SHP77 treated with DMSO at 0.1 percent for 48 hours (cell line): ENCODE measurements around the gene SLBP.
"Not testable (repeated sequence)": the region's sequence is repeated elsewhere in the genome, so short reads cannot be mapped to it uniquely, and the experiment has no call there.

Experiments used
- DNase-seq: peaks from one replicate; lab custom pipeline; 2025; lab: John Stamatoyannopoulos, UW

Gene SLBP

DNA sequence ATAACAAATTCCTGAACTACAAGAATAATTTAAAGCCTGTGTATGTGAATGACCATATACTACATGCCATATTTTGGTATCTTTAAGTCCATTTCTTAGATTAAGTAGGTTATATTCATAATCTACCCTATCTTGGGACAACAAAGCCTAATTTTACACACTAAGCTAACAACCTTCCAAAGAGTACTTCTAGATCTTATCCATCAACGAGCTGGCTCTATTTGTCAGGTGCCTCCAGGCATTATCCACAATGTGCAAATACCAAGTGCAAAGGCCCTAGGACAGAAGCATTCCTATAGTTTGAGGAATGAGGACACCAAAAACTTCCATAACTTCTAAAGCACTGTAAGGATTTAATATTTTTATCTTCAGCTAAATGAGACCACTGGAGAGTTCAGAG, 3.5 kb downstream of the SLBP start:
- DNase-seq, result no peak

DNA sequence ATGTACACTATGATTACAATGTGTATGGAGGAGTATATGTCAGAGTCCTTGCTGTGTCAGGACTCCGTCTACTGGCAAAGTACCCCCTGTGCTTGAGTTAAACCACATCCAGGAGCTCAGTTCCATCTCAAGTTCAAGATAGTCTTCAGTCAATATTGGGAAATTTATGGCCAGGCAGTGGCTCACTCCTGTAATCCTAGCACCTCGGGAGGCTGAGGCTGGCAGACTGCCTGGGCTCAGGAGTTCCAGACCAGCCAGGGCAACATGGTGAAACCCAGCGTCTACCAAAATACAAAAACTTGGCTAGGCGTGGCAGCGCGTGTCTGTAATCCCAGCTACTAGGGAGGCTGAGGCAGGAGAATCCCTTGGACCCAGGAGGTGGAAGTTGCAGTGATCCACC, 5.8 kb downstream of the SLBP start:
- DNase-seq, result no peak

DNA sequence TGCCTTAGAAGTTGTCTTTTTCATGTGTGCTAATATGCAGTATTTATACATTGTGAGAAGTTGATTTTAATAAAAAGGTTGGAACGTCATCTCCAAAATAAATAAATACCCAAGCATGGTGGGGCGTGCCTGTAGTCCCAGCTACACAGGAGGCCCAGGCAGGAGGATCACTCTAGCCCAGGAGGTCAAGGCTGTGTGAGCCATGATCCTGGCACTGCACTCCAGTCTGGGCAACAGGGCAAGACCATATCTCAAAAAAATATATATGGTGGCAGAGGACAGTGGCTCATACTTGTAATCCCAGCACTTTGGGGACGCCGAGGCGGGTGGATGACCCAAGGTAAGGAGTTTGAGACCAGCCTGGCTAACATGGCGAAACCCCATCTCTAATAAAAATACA, 6.4 kb downstream of the SLBP start:
- DNase-seq, result no peak

DNA sequence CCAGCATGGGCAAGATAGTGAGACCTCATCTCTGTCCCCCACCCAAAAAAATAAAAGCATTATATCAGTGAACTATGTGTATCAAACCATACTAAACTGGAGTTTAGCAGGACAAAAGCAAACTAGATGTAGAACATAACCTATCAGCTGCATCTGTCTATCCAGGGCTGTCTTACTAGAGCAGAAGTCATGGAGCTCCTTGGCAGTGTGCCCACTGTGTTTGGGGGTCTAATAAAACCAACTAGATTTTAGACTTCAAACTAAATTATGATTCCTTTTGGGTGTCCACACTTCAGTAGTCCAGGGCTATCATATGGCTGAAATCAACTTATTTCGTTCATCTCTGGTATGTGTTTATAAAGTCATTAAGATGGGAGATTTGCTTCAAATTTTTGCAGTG, 8.3 kb downstream of the SLBP start:
- no peak for DNase-seq

DNA sequence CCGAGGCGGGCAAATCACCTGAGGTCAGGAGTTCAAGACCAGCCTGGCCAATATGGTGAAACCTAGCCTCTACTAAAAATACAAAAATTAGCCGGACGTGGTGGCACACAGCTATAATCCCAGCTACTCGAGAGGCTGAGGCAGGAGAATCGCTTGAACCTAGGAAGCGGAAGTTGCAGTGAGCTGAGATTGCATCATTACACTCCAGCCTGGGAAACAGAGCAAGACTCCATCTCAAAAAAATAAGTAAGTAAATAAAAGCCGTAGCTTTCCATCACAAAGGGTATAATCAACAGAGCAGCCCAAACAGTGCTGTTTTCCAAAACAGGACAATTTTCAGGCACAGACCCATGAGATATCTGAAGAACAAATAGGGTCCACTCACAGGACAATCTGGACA, 10.4 kb downstream of the SLBP start:
- not testable (repeated sequence) for DNase-seq

DNA sequence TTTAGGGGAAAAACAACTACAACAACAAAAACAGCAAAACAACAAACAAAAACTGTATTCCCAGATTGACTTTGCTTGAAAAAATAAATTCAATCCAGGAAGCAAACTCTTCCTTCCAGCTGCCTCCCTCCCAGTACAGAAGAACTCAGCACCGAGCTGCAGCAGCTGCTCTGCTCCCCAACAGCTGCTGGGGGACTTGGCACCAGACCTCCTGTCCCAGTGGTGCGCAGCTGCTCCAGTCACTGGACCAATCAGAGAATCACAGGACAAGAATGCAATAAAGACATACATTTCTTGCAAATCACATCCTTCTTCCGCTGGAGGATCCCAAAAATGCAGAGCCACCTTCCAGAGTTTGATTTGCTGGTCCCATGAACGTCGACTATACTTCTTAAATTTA, 16.2 kb downstream of the SLBP start:
- DNase-seq, result no peak

DNA sequence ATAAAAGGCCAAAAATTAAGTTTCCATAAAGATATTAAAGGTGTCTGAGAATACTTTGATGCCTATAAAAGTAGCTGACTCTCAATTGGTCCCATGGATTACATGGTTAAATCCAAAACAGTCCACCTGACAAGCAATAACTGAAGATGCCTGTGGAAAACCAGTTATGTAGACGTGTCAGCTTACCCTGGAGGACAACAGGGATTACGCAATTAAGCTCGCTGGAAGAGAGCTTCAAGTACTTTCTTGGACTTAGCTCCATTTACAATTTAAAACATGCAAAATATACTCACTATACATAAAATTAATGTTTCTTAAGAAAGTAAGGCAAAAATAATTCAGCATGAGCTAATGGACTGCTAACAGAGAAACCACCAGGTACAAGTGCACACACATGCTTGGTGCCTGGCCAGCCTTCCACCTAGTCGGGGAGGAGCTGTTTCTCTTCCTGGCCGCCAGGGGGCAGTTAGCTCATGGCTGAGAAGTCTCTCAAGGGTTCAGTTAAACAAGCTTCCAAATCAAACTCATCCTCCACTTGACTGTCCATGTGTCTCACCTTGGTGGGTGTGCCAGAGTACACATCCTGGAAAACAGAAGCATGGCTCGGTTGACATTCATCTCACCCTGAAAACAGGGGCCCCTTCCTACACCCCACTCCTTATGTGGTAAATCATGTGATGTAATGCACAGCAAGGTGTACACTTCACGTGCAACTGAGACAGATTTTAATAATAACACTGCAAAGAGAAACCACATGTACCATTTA, 18.8 kb downstream of the SLBP start:
- peak; percentile 12 for DNase-seq

DNA sequence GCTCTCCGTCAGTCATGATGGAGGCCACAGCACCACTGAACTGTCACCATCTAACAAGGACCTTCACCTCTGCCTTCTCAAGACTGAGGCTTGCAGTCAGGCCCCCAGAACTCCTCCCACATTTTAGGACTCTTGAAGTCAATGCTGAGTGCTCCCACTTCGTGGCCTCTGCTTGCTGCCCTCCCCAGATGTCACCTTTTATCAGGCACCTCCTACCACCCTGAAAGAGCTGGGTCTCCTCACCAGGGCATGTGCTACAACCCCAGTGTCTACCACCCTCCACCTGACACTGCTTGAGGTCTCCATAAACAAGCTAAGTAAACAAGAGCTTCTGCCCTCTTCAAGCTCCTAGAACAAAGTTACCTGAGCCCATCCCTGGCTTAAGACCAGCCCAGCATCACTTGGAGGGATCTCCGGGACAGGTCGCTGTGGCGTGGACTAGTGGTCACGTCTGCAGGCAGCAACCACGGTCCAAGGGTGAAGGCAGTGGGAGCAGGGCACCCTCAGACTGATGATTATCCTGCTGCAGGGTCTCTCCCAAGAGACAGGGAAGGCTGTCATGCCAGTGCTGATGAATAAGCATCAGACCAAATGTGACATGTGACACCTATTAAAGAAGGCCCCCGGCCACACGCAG, 20.3 kb downstream of the SLBP start:
- no peak for DNase-seq

DNA sequence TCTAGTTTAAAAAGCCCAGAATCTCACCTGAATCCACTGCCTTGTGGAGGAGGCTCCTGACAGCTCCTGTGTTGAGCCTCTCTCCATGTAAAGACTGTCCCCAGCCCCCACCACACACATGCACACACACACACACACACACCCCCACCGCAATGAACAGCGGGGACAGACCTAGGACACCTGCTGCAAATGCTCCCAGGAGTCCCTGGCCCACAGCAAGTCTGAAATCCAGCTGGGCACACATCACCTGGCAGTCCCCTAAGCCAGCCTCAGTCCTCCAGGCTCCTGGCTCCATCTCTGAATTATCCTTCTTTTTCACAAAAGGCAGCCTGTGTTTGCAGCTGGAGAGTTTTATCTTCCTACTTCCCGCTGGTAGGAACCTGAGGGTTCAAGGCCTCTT, 21.4 kb downstream of the SLBP start:
- DNase-seq, result no peak

DNA sequence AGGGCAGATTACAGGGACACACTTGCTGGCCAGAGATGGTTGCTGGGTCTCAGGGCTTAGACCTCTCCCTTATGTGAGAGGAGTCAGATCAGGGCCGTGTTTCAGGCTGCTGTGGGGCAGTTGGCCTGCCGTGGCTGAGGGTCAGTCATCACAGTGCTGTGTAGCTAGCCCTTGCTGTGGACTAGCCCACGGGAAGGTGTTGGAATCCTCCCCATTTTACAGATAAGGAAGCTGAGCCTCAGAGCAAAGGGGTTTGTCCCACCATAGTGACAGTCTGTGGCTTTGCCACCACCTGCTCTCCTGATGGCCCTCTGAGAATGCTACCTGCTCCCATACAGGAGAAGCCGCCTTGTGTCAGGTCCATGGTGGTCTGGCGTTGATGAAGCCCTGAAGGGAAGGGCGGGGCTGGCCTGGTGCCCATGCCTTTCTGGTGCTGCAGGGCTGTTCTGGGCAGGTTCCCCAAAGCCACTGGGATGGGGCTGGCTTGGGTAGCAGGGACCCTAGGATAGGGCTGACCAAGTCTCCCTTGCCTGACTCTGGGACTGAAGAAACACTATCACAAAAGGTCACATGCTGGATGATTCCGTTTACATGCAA, 25.6 kb downstream of the SLBP start:
- DNase-seq, result no peak

DNA sequence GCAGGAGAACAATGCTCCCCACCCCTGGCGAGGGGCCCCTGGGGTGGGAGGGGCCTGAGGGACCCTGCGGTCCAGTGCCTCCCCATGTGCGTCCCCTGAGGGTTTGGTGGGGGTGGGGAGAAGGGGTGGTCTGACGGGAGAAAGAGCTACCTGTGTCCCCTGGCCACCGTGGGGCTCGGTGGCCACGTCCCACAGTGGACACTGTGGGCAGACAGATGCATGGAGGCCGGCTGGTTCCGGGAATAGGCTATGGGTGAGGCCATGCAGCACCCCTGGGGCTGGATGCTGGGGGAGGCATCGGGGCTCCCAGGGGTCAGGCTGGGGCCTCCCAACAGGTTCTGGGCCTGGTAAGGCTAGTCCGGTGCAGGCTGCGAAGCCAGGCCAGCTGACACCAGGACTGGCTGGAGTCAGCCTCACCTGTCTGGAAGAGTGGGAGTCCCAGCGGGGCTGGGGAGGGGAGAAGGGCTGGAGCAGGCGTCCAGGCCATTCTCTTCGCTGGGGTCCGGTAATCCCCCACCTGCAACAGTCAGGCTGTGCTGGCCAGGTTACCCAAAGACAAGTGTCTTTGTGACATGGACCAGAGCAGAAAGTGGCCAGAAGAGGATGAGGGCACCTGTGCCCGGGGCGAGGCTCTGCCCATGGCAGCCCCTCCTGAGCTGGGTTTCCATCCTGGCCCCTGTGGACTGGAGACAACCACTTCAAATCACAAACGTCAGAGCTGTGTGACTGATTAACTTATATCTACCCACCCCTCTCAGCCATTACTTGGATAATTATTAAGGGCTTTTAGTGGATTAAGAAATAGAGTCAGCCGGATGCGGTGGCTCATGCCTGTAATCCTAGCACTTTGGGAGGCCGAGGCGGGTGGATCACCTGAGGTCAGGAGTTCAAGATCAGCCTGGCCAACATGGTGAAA, 26.6 kb downstream of the SLBP start:
- no peak for DNase-seq

DNA sequence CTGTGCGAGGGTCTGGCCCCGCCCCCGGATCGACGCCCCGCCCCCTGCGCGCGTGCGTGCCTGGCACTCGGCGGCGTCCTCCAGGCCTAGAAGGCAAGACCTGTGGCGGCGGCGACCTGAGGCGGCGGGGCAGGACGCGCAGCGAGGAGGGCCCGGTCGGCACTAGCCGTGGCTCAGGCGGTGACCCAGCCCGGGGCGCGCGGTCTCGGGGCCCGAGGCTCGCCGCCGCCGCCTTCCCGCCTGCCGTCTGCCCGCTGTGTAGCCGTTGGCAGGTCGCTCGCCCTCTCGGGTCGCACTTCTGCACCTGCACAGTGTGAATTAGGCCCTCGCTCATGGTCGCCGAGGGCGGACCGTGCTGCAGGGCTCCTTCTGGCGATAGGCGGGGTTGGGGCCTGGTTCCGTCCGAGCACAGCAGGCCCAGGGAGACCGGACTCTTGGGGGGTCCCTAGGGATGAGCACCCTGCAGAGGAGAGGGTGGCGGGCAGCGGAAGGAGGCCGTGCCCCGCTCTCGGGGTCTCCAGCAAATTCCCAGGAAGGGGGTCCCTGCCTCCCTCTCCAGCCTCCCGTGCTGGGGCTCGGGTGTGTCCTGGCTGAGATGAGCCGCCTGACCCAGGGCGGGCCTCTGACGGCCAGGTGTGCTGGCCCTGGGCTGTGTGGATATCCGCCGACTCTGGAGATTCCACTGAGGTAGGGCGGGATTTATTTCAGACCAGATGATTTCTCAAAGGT, 27.4 kb downstream of the SLBP start:
- peak; percentile 13 for DNase-seq

DNA sequence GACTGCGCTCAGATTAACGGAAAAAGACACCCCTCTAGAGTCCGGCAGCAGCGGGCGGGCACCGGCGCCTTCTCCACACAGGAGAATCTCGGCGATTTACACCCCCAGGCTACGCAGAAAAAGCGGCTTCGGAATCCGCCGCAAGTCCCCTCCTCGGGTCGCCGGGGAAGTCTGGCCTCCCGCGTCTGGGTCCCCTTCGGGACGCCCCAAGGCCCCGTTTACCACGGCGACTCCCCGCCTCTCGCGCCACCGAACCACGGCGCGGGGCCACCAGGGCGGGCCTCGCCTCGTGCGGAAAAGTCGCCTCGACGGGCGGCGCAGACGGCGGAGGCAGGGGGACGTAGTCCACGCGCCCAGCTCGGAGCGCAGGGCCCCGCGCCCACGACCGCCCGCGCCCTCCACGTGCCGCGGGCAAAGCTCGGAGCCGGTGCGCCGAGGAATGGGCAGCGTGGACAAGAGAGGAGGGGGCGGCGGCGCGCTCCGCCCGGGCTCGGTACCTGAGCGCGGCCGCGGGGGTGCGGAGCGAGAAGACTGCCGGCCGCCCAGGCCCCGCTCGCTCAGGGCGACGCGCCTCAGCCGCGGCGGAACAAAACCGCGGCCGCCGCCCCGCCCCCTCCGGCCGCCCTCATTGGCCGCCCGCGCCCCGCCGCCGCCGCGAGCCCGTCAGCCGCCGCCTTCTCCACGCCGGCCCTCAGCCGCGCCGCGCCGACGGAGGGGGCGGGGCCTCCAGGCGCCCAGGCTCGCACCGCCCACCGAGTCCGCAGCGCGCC, 28.2 kb downstream of the SLBP start, which contains the start of gene FAM53A:
TSS of gene FAM53A (minus strand) at position 578 of the 770 bp plus-strand sequence. CDS start 15,572 bp downstream, outside the sequence.
- no peak for DNase-seq

DNA sequence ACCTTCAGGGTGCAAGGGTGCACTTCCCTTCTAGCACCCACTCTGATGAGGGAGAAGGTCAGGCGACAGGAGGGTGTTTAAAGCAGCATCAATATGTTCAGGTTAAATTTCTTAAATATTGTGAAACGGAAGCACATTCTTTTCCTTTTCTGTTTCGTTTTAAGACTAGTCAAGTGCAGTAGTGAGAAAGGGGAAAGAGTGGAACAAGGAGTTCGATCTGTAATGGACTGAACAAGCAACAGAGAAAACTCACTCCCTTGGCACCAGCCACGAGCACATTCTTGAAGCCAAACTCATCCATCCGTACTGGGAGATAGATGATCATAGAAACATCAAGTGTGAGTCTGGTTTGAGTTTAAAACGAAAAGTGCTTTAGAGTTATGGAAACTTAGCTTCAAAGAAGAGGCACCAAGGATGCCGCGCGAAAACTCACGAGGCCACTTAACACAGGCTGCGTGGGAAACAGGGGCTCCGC, 28.8 kb downstream of the SLBP start:
- no peak for DNase-seq

DNA sequence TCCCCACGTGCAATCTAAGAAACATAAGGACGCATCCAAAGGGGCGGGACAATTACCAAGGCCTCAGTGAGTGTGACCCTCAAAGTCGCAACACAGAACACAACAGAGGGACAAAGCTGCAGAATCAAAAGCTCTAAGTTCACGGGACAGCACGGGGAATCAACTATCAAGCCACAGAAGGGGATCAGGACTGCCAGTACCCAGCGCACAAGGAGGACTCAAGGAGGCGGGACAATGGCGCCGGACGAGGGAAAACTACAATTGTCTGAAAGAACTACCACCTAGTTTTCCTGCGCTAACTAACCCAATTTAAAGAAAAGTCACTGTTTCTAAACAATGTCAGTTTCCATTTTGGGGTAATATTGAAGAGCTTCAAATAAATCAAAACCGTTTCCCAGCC, 29.3 kb downstream of the SLBP start:
- DNase-seq, result no peak

DNA sequence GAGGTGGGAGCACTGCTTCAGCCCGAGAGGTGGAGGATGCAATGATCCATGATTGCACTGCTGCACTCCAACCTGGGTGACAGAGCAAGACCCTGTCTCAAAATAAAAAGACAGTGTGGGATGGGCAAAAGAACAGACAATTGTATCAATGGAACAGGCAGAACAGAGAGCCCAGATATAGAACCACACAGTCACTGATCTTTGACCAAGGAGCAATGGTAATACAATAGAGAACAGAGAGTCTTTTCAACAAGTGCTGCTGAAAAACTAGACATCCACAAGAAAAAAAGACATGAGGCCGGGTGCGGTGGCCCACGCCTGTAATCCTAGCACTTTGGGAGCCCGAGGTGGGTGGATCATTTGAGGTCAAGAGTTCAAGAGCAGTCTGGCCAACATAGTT, 33.9 kb downstream of the SLBP start:
- DNase-seq, result no peak

DNA sequence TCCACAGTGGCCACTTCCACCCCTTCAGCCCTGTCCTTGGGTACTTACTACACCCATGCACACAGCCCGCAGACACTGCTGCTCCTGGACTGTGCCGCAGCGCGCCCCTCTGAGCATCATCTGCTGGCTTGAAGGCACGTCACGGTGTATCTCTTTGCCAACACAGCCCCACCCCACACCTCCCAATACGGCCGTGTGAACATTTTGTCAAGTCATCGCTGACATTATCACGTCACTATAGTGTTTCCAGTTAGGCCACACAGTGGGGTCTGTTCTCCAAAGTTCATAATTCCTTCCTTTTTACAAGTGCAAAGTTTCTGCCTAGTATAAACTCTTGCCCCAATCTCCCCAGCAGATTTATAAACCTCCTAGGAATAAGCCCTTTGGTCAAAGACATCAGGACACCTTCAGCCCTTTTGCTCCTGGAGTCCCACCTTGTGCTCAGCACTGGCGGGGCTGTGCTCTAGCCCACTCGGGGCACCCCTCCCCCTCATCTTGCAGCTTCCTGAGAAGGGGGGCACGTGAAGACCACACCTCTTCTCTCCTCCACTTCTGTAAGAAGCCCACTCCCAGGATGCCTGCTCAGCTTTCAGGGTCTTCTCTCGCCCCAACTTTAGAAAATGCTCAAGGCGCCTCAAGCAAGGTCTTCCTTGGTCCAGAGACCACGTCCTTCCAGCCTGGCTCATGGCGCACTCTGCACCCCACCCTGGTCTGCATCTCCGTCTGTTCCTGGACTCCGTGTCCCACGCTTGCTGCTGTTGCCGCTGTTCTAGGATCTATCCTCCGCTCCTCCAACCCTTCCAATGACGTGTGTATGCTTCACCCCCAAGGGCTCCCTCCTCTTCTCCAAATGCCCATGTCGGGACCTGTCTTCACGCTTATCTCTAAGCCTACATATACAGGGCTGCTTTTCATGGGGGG, 35.3 kb downstream of the SLBP start:
- DNase-seq, result no peak

DNA sequence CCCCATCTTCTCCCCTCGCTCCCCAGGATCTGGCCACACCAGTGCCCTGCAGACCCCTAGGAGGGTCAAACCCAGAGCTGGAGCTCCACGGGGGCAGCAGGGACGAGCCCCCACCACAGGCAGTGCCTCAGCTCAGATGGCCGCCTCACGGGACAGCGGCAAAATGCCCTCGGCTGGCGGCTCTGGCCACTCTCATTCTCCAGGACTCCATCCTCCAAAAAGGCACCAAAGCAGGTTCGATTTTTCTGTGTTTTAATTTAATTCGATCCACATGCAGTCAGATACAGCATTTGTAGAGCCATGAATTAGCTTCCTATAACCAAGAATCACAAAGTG, 36.3 kb downstream of the SLBP start:
- DNase-seq, result no peak

DNA sequence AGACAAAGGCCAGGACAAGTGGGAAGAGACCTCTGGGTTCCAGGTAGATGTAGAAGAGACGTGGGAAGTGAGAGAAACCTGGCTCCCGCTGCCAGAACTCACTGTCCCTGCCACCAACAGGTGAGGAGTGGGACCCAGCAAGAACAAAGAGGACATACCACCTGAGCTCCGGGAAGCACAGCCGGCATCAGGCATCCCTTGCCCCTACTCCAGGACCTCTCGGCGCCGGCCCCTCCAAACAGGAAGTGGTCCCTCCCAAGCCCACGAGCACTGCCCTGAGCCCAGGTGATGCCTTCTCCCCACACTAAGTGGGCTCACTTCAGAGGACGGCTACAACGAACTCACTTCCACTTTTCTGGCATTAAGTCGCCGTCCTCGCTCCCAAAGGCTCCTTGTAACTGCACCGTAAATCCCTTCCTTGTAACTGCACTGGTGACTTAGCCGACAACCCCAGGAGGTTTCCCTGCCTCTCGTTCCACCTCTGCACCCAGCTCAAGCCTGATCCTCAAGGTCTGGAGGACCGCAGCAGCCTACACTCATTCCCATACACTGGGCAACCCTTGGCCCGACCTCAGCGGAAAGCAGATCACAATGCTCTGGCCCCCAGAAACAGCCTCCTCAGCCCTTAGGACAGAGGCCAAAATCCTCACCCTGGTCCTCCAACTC, 36.9 kb downstream of the SLBP start:
- DNase-seq, result no peak
